ENCODE measurements around the gene VCAN. TPM values are rescaled to one million over a fixed set of nuclear protein-coding genes. Genes with fewer than 3 reads are reported as not detected.

Gene VCAN
- total RNA-seq, 2 donors from 2014 or later, result 72.0 to 139 TPM

GRCh38 chr5:83538786-83539462 lies 67.4 kb downstream of the VCAN start:
- no peak overlapping the region for H3K4me3 ChIP-seq
- no peak overlapping the region for H3K27ac ChIP-seq
- no peak for TF ChIP-seq CTCF (IDR thresholded peaks at IDR 0.05)
- no peaks in the 10 kb centered on the region for H3K27me3 ChIP-seq
- DNase-seq (ENCODE audit: low spot score), result no peak
- no peaks in the 10 kb centered on the region for H3K9me3 ChIP-seq
- H3K4me1 ChIP-seq, result no peaks in the 10 kb centered on the region
- peaks cover 4% of the 10 kb centered on the region for H3K36me3 ChIP-seq

- Histone ChIP-seq H3K4me3 (no peak overlapping the region), H3K27ac (peak overlapping the region in 1 of 2 donors; percentile 21), H3K27me3 (no peaks in the 10 kb centered on the region), H3K36me3 (peaks cover 4% of the 10 kb centered on the region), H3K9me3 (no peaks in the 10 kb centered on the region), H3K4me1 (no peaks in the 10 kb centered on the region)
- DNase-seq (ENCODE audit: low spot score), result no peak
- TF ChIP-seq CTCF (IDR thresholded peaks at IDR 0.05), result no peak
Observed at GRCh38 chr5:83539463-83539790, 67.9 kb downstream of the VCAN start.

- Histone ChIP-seq H3K4me3 (no peak overlapping the region), H3K27me3 (no peaks in the 10 kb centered on the region), H3K4me1 (no peaks in the 10 kb centered on the region), H3K27ac (peak overlapping the region in 1 of 2 donors; percentile 15), H3K9me3 (no peaks in the 10 kb centered on the region), H3K36me3 (peaks cover 4% of the 10 kb centered on the region)
- TF ChIP-seq CTCF (IDR thresholded peaks at IDR 0.05), result no peak
- DNase-seq (ENCODE audit: low spot score), result no peak
Observed at GRCh38 chr5:83540105-83540504, 68.6 kb downstream of the VCAN start.

GRCh38 chr5:83540783-83541182 lies 69.2 kb downstream of the VCAN start:
- no peak overlapping the region for H3K27ac ChIP-seq

GRCh38 chr5:83542839-83543238 lies 71.3 kb downstream of the VCAN start:
- Histone ChIP-seq H3K4me1 (no peaks in the 10 kb centered on the region), H3K27me3 (no peaks in the 10 kb centered on the region), H3K9me3 (no peaks in the 10 kb centered on the region), H3K27ac (no peak overlapping the region), H3K36me3 (peaks cover 3% of the 10 kb centered on the region), H3K4me3 (no peak overlapping the region)
- DNase-seq (ENCODE audit: low spot score), result no peak
- TF ChIP-seq CTCF (IDR thresholded peaks at IDR 0.05), result no peak

More at GRCh38 chr5:83540783-83541182, 69.2 kb downstream of the VCAN start:
- Histone ChIP-seq H3K27me3 (no peaks in the 10 kb centered on the region), H3K4me3 (no peak overlapping the region), H3K36me3 (peaks cover 4% of the 10 kb centered on the region), H3K9me3 (no peaks in the 10 kb centered on the region), H3K4me1 (no peaks in the 10 kb centered on the region)
- no peak for TF ChIP-seq CTCF (IDR thresholded peaks at IDR 0.05)
- DNase-seq (ENCODE audit: low spot score), result no peak

- no peaks in the 10 kb centered on the region for H3K27me3 ChIP-seq
- H3K36me3 ChIP-seq, result no peaks in the 10 kb centered on the region
- no peak for TF ChIP-seq CTCF (IDR thresholded peaks at IDR 0.05)
- no peaks in the 10 kb centered on the region for H3K4me1 ChIP-seq
- no peaks in the 10 kb centered on the region for H3K9me3 ChIP-seq
- no peak for DNase-seq (ENCODE audit: low spot score)
- no peak overlapping the region for H3K4me3 ChIP-seq
- H3K27ac ChIP-seq, result no peak overlapping the region
Observed at GRCh38 chr5:83543898-83544297, 72.4 kb downstream of the VCAN start.
